Measurements from ENCODE around the gene BTRC.

BTRC gene

DNA sequence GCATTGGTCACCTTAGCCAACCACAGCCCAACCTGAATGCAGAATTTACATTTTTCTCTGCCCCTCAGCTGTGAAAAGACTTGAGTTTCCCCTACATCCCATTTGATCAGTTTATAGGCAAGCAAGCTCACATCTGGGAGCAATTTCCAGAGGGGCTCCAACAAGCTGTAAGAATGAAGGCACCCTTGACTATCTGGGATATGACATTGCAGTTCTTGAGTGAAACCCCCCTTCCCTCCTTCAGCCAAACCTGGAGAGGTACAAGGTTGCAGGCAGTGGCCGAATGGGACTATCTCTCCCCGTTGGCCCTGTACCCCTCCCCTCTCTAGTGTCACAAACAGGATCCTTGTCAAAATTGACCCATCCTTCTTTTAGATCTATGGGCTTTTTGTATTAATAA is 203.6 kb downstream of the BTRC start:
- no peaks in the 10 kb centered on the region for H3K9me3 ChIP-seq (ENCODE audit: insufficient read depth, low read depth, low read length)
- no peaks in the 10 kb centered on the region for H3K4me1 ChIP-seq (ENCODE audit: insufficient read depth, low read length)
- no peak overlapping the region for H3K9ac ChIP-seq (ENCODE audit: low read depth, low read length)
- WGBS: 93% methylated on average over 2 of the region's 2 CpGs
- H3K36me3 ChIP-seq (ENCODE audit: insufficient read depth, low read length): no peaks in the 10 kb centered on the region
- H3K27ac ChIP-seq (ENCODE audit: low read depth, low read length): no peak overlapping the region
- H3K27me3 ChIP-seq (ENCODE audit: insufficient read depth, low read length): no peaks in the 10 kb centered on the region
- no peak overlapping the region for H3K4me3 ChIP-seq (ENCODE audit: low read length)

GRCh38 chr10:101558204-101558603 is 204.2 kb downstream of the BTRC start:
- no peak overlapping the region for H3K9ac ChIP-seq (ENCODE audit: low read depth, low read length)
- no peaks in the 10 kb centered on the region for H3K9me3 ChIP-seq (ENCODE audit: insufficient read depth, low read depth, low read length)
- no peak overlapping the region for H3K4me3 ChIP-seq (ENCODE audit: low read length)
- no peaks in the 10 kb centered on the region for H3K36me3 ChIP-seq (ENCODE audit: insufficient read depth, low read length)
- WGBS: 91% methylated on average over 2 of the region's 2 CpGs
- H3K4me1 ChIP-seq (ENCODE audit: insufficient read depth, low read length): no peaks in the 10 kb centered on the region
- no peak overlapping the region for H3K27ac ChIP-seq (ENCODE audit: low read depth, low read length)
- no peaks in the 10 kb centered on the region for H3K27me3 ChIP-seq (ENCODE audit: insufficient read depth, low read length)

- no peaks in the 10 kb centered on the region for H3K4me1 ChIP-seq (ENCODE audit: insufficient read depth, low read length)
- H3K36me3 ChIP-seq (ENCODE audit: insufficient read depth, low read length): no peaks in the 10 kb centered on the region
- no peak overlapping the region for H3K4me3 ChIP-seq (ENCODE audit: low read length)
- no peaks in the 10 kb centered on the region for H3K9me3 ChIP-seq (ENCODE audit: insufficient read depth, low read depth, low read length)
- no peaks in the 10 kb centered on the region for H3K27me3 ChIP-seq (ENCODE audit: insufficient read depth, low read length)
- no peak overlapping the region for H3K9ac ChIP-seq (ENCODE audit: low read depth, low read length)
- no peak overlapping the region for H3K27ac ChIP-seq (ENCODE audit: low read depth, low read length)
- WGBS: 91% methylated on average over 18 of the region's 18 CpGs
Observed at GRCh38 chr10:101558671-101559595, 205.0 kb downstream of the BTRC start.

DNA sequence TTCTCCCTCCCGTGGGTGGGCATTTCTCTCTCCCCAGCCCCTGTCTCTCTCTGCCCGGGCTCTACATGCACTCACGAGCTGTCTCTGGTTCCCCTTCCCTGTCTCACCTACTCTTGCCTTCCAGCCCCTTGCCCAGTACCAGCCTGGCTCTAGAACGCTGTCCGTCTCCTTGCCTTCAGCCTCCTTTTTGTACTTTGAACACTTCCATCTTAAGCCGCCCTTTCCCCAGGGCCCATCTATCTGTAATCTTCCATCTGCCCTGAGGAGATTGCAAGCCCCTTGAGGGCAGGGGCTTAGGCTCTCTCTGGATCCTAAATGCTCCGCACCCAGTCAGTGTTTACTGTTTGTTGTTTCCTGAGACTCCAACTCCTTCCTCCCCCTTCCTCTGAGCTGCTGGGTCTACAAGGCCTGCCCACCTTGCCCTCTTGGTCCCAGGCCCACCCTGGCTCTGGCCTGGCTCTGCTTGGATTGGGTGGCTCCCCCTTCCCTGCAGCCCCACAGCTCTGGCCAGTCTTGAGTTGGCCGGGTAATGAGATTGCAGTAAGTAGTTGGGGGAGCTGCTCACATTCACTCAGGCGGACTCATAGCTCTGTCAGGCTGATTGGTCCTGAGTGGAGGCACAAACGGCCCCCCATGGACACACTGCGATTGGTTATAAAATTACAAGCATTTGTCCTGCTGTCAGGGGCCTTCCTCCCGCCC is 205.8 kb downstream of the BTRC start:
- 87% methylated on average over 12 of the region's 12 CpGs for WGBS

GRCh38 chr10:101560298-101561067 is 206.5 kb downstream of the BTRC start:
- no peaks in the 10 kb centered on the region for H3K9me3 ChIP-seq (ENCODE audit: insufficient read depth, low read depth, low read length)
- no peak overlapping the region for H3K27ac ChIP-seq (ENCODE audit: low read depth, low read length)
- H3K4me3 ChIP-seq (ENCODE audit: low read length): no peak overlapping the region
- H3K36me3 ChIP-seq (ENCODE audit: insufficient read depth, low read length): no peaks in the 10 kb centered on the region
- WGBS: 74% methylated on average over 2 of the region's 2 CpGs
- no peak overlapping the region for H3K9ac ChIP-seq (ENCODE audit: low read depth, low read length)
- no peaks in the 10 kb centered on the region for H3K4me1 ChIP-seq (ENCODE audit: insufficient read depth, low read length)
- peaks cover 7% of the 10 kb centered on the region; the same call in 1 of the 2 replicates for H3K27me3 ChIP-seq (ENCODE audit: insufficient read depth, low read length)

More for the DNA sequence above, 205.8 kb downstream of the BTRC start:
- Histone ChIP-seq H3K27me3 (ENCODE audit: insufficient read depth, low read length) (no peaks in the 10 kb centered on the region), H3K9ac (ENCODE audit: low read depth, low read length) (no peak overlapping the region), H3K4me1 (ENCODE audit: insufficient read depth, low read length) (no peaks in the 10 kb centered on the region), H3K4me3 (ENCODE audit: low read length) (no peak overlapping the region), H3K9me3 (ENCODE audit: insufficient read depth, low read depth, low read length) (no peaks in the 10 kb centered on the region), H3K36me3 (ENCODE audit: insufficient read depth, low read length) (no peaks in the 10 kb centered on the region), H3K27ac (ENCODE audit: low read depth, low read length) (no peak overlapping the region)

DNA sequence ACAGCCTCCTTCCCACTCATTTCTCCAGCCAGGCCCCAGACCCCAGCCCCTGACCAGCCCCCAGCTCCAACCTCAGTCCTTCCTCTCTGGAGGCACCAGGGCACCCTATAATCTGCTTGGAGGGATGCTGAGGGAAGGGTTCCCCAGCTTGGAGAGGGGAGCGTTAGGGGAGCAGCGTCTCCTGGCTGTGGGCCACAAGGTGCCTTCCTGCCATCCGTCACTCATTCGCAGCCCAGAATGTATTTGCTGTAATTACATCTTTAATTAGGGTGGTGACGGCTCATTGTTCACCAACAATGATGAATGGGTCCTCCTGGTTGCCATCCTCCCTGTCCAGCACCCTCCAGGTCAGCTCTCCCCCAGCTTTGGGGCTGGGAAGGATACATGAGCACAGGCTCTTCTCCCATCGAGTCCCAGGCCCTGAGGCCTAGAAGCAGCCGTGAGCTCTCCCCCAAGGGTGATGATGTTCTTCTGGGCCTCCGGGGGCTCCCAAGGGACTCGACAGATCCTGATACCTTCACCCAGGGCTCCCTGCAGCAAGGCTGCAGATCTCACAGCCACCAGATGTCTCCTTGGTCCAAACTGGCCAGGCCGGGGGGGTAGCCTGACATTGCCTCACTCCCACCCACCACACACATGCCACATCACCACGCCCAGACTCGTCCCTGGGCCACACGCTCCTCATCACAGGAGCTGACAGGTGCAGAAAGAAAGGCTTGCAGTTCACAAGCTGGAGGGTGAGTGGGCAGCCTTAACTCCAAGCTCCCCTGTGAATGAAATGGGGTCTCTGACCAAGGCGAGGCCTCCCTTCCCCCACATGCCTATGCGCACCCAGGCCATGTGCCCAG is 207.3 kb downstream of the BTRC start:
- no peak overlapping the region for H3K9ac ChIP-seq (ENCODE audit: low read depth, low read length)
- no peaks in the 10 kb centered on the region for H3K4me1 ChIP-seq (ENCODE audit: insufficient read depth, low read length)
- WGBS: 93% methylated on average over 15 of the region's 15 CpGs
- peaks cover 14% of the 10 kb centered on the region for H3K27me3 ChIP-seq (ENCODE audit: insufficient read depth, low read length)
- no peaks in the 10 kb centered on the region for H3K36me3 ChIP-seq (ENCODE audit: insufficient read depth, low read length)
- no peak overlapping the region for H3K27ac ChIP-seq (ENCODE audit: low read depth, low read length)
- H3K4me3 ChIP-seq (ENCODE audit: low read length): no peak overlapping the region
- no peaks in the 10 kb centered on the region for H3K9me3 ChIP-seq (ENCODE audit: insufficient read depth, low read depth, low read length)

DNA sequence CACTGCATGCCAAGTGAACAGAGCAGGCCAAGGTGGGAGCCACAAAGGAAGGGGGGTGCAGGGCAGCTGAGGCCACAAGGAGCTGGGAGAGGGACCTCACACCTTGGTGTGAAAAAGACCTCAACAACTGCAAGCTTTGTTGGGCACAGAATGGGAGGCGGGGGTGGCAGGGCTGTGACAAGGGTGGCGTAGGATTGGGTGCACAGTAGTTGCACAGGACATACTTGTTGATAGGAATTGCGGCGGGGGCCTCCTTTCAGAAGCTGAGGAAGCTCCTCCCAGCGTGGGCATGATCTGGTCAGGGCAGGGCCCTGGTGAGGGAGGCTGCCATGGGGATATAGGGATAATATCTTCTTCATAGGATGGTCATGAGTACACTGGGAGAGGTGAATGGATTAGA is 208.3 kb downstream of the BTRC start:
- H3K36me3 ChIP-seq (ENCODE audit: insufficient read depth, low read length): no peaks in the 10 kb centered on the region
- 91% methylated on average over 5 of the region's 5 CpGs for WGBS
- no peak overlapping the region for H3K4me3 ChIP-seq (ENCODE audit: low read length)

DNA sequence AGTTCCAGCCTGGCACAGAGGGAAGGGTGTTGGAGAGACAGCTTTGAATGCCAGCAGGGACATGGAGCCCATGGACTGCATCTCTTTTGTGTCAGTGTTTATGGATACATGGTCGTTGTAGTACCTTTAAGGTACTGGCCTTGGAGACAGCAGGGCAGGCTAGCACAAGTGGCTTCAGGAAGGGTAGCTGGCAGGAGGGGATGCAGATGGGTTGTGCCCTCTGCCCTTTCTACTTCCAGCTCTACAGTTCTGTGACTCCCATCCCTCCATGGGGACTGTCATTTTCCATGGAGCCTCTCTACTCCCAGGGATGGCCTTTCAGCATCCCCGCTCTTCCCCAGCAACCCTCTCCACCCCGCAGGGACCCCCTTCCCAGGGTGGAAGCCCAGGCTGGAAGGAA is 209.0 kb downstream of the BTRC start:
- Histone ChIP-seq H3K36me3 (ENCODE audit: insufficient read depth, low read length) (no peaks in the 10 kb centered on the region), H3K9ac (ENCODE audit: low read depth, low read length) (no peak overlapping the region), H3K4me1 (ENCODE audit: insufficient read depth, low read length) (0 out of 2 replicates have a peak, but pooled peaks cover 3% of the 10 kb centered on the region), H3K4me3 (ENCODE audit: low read length) (no peak overlapping the region), H3K27me3 (ENCODE audit: insufficient read depth, low read length) (peaks cover 31% of the 10 kb centered on the region), H3K27ac (ENCODE audit: low read depth, low read length) (no peak overlapping the region), H3K9me3 (ENCODE audit: insufficient read depth, low read depth, low read length) (no peaks in the 10 kb centered on the region)
- 85% methylated on average over 3 of the region's 3 CpGs for WGBS

More for the DNA sequence above, 208.3 kb downstream of the BTRC start:
- Histone ChIP-seq H3K27ac (ENCODE audit: low read depth, low read length) (no peak overlapping the region), H3K9me3 (ENCODE audit: insufficient read depth, low read depth, low read length) (no peaks in the 10 kb centered on the region), H3K9ac (ENCODE audit: low read depth, low read length) (no peak overlapping the region), H3K4me1 (ENCODE audit: insufficient read depth, low read length) (0 out of 2 replicates have a peak, but pooled peaks cover 3% of the 10 kb centered on the region), H3K27me3 (ENCODE audit: insufficient read depth, low read length) (peaks cover 24% of the 10 kb centered on the region)

DNA sequence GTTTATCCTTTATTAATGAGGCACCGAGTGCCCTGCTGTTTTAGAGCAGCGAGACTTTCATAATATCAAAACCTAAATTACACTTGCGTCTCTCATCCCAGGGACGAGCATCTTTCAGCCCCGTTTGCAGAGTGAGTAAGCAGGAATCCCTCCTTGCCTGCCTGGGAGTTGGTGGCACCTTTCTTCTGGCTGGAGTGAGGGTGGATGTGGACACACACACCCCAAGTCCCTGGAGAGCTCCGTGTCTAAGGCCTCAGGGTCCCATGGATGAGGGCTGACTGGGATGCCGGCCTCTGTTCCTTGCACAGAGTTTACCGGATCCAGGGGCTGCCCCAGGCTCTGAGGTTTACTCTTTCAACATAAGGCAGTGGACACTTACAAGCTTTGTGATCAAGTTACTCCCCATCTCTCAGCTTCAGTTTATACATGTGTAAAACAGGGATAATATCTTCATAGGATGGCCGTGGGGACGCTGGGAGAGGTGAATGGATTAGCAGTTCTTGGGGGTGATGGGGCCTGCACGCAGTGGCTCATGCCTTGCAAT is 209.6 kb downstream of the BTRC start:
- H3K9me3 ChIP-seq (ENCODE audit: insufficient read depth, low read depth, low read length): no peaks in the 10 kb centered on the region
- H3K27me3 ChIP-seq (ENCODE audit: insufficient read depth, low read length): peaks cover 37% of the 10 kb centered on the region
- no peak overlapping the region for H3K27ac ChIP-seq (ENCODE audit: low read depth, low read length)
- no peak overlapping the region for H3K9ac ChIP-seq (ENCODE audit: low read depth, low read length)
- H3K4me3 ChIP-seq (ENCODE audit: low read length): no peak overlapping the region
- WGBS: 87% methylated on average over 11 of the region's 11 CpGs
- H3K36me3 ChIP-seq (ENCODE audit: insufficient read depth, low read length): no peaks in the 10 kb centered on the region
- H3K4me1 ChIP-seq (ENCODE audit: insufficient read depth, low read length): 0 out of 2 replicates have a peak, but pooled peaks cover 3% of the 10 kb centered on the region

DNA sequence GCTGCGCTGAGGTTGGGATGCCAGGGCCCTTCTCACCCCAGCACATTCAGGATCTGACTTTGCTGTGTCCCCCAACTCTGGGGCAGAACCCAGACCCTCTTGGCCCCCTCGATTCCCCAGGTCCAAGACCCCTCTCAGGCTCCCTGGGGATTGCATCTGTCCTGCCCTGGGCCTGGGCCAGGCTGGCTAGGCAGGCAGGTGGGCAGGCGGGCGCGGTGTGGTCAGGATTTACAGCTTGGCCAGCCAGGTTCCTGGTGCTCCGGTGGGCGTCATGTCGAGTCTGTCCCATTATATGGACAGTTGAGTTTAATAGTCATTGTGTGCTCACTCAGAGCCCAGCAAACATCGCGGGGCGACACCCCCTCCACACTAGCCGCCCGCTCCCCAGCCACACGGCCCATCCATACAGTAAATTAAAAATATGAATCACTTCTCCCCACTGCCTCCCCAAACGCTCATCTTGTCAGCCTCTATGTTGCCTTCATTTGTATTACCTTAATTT is 210.6 kb downstream of the BTRC start:
- Histone ChIP-seq H3K4me3 (ENCODE audit: low read length) (no peak overlapping the region), H3K9me3 (ENCODE audit: insufficient read depth, low read depth, low read length) (no peaks in the 10 kb centered on the region), H3K4me1 (ENCODE audit: insufficient read depth, low read length) (0 out of 2 replicates have a peak, but pooled peaks cover 3% of the 10 kb centered on the region), H3K36me3 (ENCODE audit: insufficient read depth, low read length) (no peaks in the 10 kb centered on the region), H3K27me3 (ENCODE audit: insufficient read depth, low read length) (peaks cover 46% of the 10 kb centered on the region), H3K9ac (ENCODE audit: low read depth, low read length) (no peak overlapping the region), H3K27ac (ENCODE audit: low read depth, low read length) (no peak overlapping the region)
- 87% methylated on average over 14 of the region's 15 CpGs for whole genome bisulfite sequencing

All from HUES64 (cell line).